UCSD-AML1 (cell line): Measurements from ENCODE around the gene C1orf21.

Source experiments
- DNase-seq: peaks from one replicate; lab custom pipeline; 2025; ENCODE audit not compliant: unreplicated experiment; lab: John Stamatoyannopoulos, UW

Gene C1orf21

GRCh38 chr1:184443201-184443600 is 56.4 kb downstream of the C1orf21 start:
- DNase-seq: no peak

GRCh38 chr1:184443624-184444023 is 56.8 kb downstream of the C1orf21 start:
- no peak for DNase-seq

GRCh38 chr1:184445997-184446396 is 59.2 kb downstream of the C1orf21 start:
- no peak for DNase-seq

- no peak for DNase-seq
These were observed 60.9 kb downstream of the C1orf21 start for GRCh38 chr1:184447651-184448185.

- DNase-seq: no peak
These were observed 63.1 kb downstream of the C1orf21 start for GRCh38 chr1:184449916-184450315.

- DNase-seq: no peak
These were observed 69.0 kb downstream of the C1orf21 start for GRCh38 chr1:184455786-184456185.

- DNase-seq: no peak
These were observed 69.4 kb downstream of the C1orf21 start for GRCh38 chr1:184456189-184456588.

GRCh38 chr1:184457500-184457899 is 70.7 kb downstream of the C1orf21 start:
- no peak for DNase-seq

- DNase-seq: no peak
These were observed 74.5 kb downstream of the C1orf21 start for GRCh38 chr1:184461321-184461720.

- no peak for DNase-seq
These were observed 75.3 kb downstream of the C1orf21 start for GRCh38 chr1:184462155-184462554.

- DNase-seq: no peak
These were observed 76.2 kb downstream of the C1orf21 start for GRCh38 chr1:184462990-184463389.

GRCh38 chr1:184463680-184464079 is 76.9 kb downstream of the C1orf21 start:
- DNase-seq: no peak

GRCh38 chr1:184464757-184465156 is 77.9 kb downstream of the C1orf21 start:
- no peak for DNase-seq

- DNase-seq: no peak
These were observed 78.8 kb downstream of the C1orf21 start for GRCh38 chr1:184465489-184466146.

GRCh38 chr1:184467295-184467694 is 80.5 kb downstream of the C1orf21 start:
- no peak for DNase-seq

GRCh38 chr1:184469396-184469795 is 82.6 kb downstream of the C1orf21 start:
- DNase-seq: no peak

GRCh38 chr1:184471686-184472085 is 84.9 kb downstream of the C1orf21 start:
- DNase-seq: no peak

- no peak for DNase-seq
These were observed 85.3 kb downstream of the C1orf21 start for GRCh38 chr1:184472136-184472535.

GRCh38 chr1:184473176-184473966 is 86.5 kb downstream of the C1orf21 start:
- no peak for DNase-seq

GRCh38 chr1:184476187-184476586 is 89.4 kb downstream of the C1orf21 start:
- no peak for DNase-seq

GRCh38 chr1:184479435-184480167 is 92.8 kb downstream of the C1orf21 start:
- no peak for DNase-seq

- no peak for DNase-seq
These were observed 93.9 kb downstream of the C1orf21 start for GRCh38 chr1:184480736-184481135.
